OCI-LY7 (cell line): Measurements from ENCODE around the gene LAMA4.

Experiments
- EZH2phosphoT487 ChIP-seq: fragments of 200-600 bp; sonication (generic); IDR thresholded peaks from 2 replicates; pipeline ENCODE4 v1.6.1; 2018; ENCODE audit warnings: low read depth, borderline replicate concordance, mild to moderate bottlenecking, mixed run types, antibody characterized with exemption, low read length, moderate library complexity, mixed read lengths
- TF ChIP-seq, protein P1 (sequence below): fragments of 200-600 bp; sonication (generic); conservative IDR thresholded peaks from 2 replicates; pipeline ENCODE4 v1.5.1; 2014; ENCODE audit warnings: mild to moderate bottlenecking, antibody characterized with exemption, low read length, moderate library complexity, mixed read lengths

DNA sequence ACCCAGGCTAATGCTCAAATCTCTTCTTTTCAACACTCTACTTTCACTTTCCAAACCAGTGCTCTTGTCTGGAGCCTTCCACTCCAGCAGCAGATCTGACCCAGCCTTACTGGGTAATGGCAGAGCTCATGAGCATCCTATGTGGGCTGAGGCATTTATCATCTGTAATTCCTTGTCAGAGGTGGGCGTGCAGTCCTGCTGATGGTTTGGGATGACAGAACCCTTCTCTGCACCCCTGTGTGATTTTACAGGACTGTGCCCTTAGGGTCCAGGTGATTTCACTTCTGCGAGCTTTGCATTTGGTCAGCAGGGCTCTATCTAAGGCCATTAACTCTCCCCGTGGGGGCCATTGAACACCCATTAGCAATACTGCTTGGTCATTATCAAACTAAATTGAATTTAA is 55.4 kb downstream of the LAMA4 start:
- TF ChIP-seq, protein P1, sequence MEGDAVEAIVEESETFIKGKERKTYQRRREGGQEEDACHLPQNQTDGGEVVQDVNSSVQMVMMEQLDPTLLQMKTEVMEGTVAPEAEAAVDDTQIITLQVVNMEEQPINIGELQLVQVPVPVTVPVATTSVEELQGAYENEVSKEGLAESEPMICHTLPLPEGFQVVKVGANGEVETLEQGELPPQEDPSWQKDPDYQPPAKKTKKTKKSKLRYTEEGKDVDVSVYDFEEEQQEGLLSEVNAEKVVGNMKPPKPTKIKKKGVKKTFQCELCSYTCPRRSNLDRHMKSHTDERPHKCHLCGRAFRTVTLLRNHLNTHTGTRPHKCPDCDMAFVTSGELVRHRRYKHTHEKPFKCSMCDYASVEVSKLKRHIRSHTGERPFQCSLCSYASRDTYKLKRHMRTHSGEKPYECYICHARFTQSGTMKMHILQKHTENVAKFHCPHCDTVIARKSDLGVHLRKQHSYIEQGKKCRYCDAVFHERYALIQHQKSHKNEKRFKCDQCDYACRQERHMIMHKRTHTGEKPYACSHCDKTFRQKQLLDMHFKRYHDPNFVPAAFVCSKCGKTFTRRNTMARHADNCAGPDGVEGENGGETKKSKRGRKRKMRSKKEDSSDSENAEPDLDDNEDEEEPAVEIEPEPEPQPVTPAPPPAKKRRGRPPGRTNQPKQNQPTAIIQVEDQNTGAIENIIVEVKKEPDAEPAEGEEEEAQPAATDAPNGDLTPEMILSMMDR: no peak
- TF ChIP-seq EZH2phosphoT487: no peak
